OCI-LY7 (cell line): ENCODE results near the gene SCIMP. TPM values are rescaled to one million over a fixed set of nuclear protein-coding genes. Genes with fewer than 3 reads are reported as not detected.
"Not testable (repeated sequence)": the region's sequence is repeated elsewhere in the genome, so short reads cannot be mapped to it uniquely, and the experiment has no call there.

ENCODE experiments used
- BruUV-seq: library from RNA; stranded (reverse); fragments of 400-500 nt; replicated peaks from 2 replicates; lab custom pipeline; 2021; lab: Mats Ljungman, UMichigan
- CTCF ChIA-PET: fragments of 300-600 bp; sonication (Branson Sonifier 250); formaldehyde crosslinking; loops from one replicate; lab custom pipeline; 2022; ENCODE audit warnings: antibody characterized with exemption; ENCODE audit not compliant: unreplicated experiment; lab: Charles Lee
- POLR2A ChIA-PET: fragments of 300-600 bp; sonication (Branson Sonifier 250); formaldehyde crosslinking; loops from one replicate; lab custom pipeline; 2022; ENCODE audit warnings: antibody characterized with exemption; lab: Charles Lee
- DNase-seq: peaks from one replicate; pipeline ENCODE4 v3.0.0-alpha.2; 2015; ENCODE audit warnings: low spot score
- H2AFZ ChIP-seq: fragments of 200-600 bp; sonication (generic), shearing (Covaris generic); 2 replicates; pipeline ENCODE4 v1.6.1; 2014; ENCODE audit warnings: mild to moderate bottlenecking, antibody characterized with exemption, low read length, moderate library complexity
- H3K27ac ChIP-seq: fragments of 200-600 bp; sonication (generic); 2 replicates; pipeline ENCODE4 v1.5.1; 2014; ENCODE audit warnings: mixed run types, low read depth, mild to moderate bottlenecking, moderate library complexity, low read length, inconsistent platforms; ENCODE audit not compliant: poor library complexity, severe bottlenecking
- H3K36me3 ChIP-seq: fragments of 200-600 bp; sonication (generic); 2 replicates; pipeline ENCODE4 v1.6.1; 2014; ENCODE audit warnings: mild to moderate bottlenecking, antibody characterized with exemption, low read length, moderate library complexity, mixed read lengths; ENCODE audit not compliant: insufficient read depth
- H3K4me1 ChIP-seq: fragments of 200-600 bp; sonication (generic); 2 replicates; pipeline ENCODE4 v1.5.1; 2014; ENCODE audit warnings: mild to moderate bottlenecking, low read length; ENCODE audit not compliant: insufficient read depth, poor library complexity, severe bottlenecking
- H3K4me2 ChIP-seq: fragments of 200-600 bp; sonication (generic); 2 replicates; pipeline ENCODE4 v1.6.1; 2014; ENCODE audit warnings: mild to moderate bottlenecking, low read length
- H3K4me3 ChIP-seq: fragments of 200-600 bp; sonication (generic); 2 replicates; pipeline ENCODE4 v1.5.1; 2014; ENCODE audit warnings: mild to moderate bottlenecking, low read depth, low read length; ENCODE audit not compliant: poor library complexity, severe bottlenecking
- H3K79me2 ChIP-seq: fragments of 200-600 bp; sonication (generic); 2 replicates; pipeline ENCODE4 v1.6.1; 2016; ENCODE audit warnings: low read depth, mild to moderate bottlenecking, low read length, moderate library complexity, mixed read lengths; ENCODE audit not compliant: insufficient read depth
- H3K9me2 ChIP-seq: fragments of 200-600 bp; sonication (generic); 2 replicates; pipeline ENCODE4 v1.6.1; 2016; ENCODE audit warnings: mild to moderate bottlenecking, low read length, mixed read lengths; ENCODE audit not compliant: insufficient read depth
- H3K9me3 ChIP-seq: fragments of 200-600 bp; sonication (generic); 2 replicates; pipeline ENCODE4 v1.6.1; 2014; ENCODE audit warnings: mild to moderate bottlenecking, mixed run types, low read length, mixed read lengths
- H4K20me1 ChIP-seq: fragments of 200-600 bp; sonication (generic); 2 replicates; pipeline ENCODE4 v1.6.1; 2014; ENCODE audit warnings: mild to moderate bottlenecking, antibody characterized with exemption, low read length, moderate library complexity, mixed read lengths; ENCODE audit not compliant: insufficient read depth
- EZH2phosphoT487 ChIP-seq: fragments of 200-600 bp; sonication (generic); IDR thresholded peaks from 2 replicates; pipeline ENCODE4 v1.6.1; 2018; ENCODE audit warnings: low read depth, borderline replicate concordance, mild to moderate bottlenecking, mixed run types, antibody characterized with exemption, low read length, moderate library complexity, mixed read lengths
- intact Hi-C: fragments of 100-400 bp; cut with micrococcal nuclease; formaldehyde crosslinking; loops from one replicate; pipeline ENCODE4 v1.10.0; 2022; ENCODE audit not compliant: unreplicated experiment
- total RNA-seq, 2 experiments: library from RNA; depleted of rRNA in 1 of 2; stranded (reverse); fragments of >200 nt in 1 of 2; shearing (Covaris generic) in 1 of 2; gene quantifications; 2 replicates each; pipeline ENCODE4 v1.2.3, GENCODE V29; 2014 to 2022
- TF ChIP-seq, protein P1 (sequence below): fragments of 200-600 bp; sonication (generic); conservative IDR thresholded peaks from 2 replicates; pipeline ENCODE4 v1.5.1; 2014; ENCODE audit warnings: mild to moderate bottlenecking, antibody characterized with exemption, low read length, moderate library complexity, mixed read lengths

SCIMP gene
- total RNA-seq, 2 experiments from 2014 or later: 0.27 to 0.88 TPM

DNA sequence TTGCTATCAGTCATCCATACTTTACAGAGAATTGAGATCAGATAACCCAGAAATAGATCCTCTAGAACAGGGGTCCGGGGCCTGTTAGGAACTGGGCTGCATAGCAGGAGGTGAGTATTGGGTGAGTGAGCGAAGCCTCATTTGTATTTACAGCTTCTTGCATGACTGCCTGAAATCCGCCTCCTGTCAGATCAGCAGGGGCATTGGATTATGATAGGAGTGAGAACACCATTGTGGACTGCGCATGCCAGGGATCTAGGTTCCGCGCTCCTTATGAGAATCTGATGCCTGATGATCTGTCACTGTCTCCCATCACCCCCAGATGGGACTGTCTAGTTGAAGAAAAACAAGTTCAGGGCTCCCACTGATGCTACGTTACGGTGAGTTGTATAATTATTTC is 13.0 kb upstream of the SCIMP start:
- POLR2A ChIA-PET: interaction anchor here (0.6 kb wide), 1 partner anchor 51 kb away, joined by 3 read pairs; no protein-coding TSS in a partner anchor
- intact Hi-C loops: loop anchor here (2.0 to 5.0 kb wide), 3 partner anchors 61 to 170 kb away; partner anchors contain the start of gene NUP88
- no TSS peak for BruUV-seq

DNA sequence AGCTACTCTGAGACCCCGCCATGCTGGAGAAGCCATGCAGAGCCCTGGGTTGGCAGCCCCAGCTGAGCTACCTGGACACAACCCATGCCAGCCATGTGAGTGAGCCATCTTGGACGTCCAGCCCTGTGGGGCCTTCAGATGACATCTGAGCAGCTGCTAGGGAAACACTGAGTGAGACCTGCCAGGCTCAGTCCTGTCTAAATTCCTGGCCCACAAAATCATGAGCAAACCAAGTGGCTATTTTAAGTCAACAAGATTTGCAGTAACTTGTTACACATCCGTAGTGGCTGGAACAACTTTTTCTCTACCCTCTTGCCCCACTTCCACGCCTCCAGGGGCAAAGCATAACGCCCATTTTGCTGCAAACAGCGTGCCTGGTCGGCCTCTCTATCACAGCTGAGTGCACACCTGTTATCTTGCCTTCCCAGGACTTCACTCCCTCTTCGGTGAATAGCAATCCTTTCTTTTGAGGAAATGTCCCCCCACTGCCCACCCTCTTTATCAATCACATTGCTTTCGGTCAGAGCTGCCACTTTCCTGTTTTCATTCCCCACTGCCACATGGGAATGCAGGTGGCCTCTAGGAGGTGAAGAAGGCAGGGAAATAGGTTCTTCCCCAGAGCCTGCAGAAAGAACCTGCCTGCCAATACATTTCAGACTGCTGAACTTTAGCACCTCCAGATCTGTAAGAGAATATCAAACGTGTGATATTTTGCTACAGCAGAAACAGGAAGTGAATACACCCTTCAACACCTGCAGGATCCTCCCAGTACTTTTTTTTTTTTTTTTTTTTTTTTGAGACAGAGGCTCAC is 7.4 kb upstream of the SCIMP start:
- H4K20me1 ChIP-seq: no peaks in the 10 kb centered on the region
- no peaks in the 10 kb centered on the region for H3K9me2 ChIP-seq
- POLR2A ChIA-PET: interaction anchor here (0.6 to 1.0 kb wide), 2 partner anchors 15 to 78 kb away, joined by 3 to 5 read pairs; no protein-coding TSS in a partner anchor
- no peak for TF ChIP-seq EZH2phosphoT487
- TF ChIP-seq, protein P1, sequence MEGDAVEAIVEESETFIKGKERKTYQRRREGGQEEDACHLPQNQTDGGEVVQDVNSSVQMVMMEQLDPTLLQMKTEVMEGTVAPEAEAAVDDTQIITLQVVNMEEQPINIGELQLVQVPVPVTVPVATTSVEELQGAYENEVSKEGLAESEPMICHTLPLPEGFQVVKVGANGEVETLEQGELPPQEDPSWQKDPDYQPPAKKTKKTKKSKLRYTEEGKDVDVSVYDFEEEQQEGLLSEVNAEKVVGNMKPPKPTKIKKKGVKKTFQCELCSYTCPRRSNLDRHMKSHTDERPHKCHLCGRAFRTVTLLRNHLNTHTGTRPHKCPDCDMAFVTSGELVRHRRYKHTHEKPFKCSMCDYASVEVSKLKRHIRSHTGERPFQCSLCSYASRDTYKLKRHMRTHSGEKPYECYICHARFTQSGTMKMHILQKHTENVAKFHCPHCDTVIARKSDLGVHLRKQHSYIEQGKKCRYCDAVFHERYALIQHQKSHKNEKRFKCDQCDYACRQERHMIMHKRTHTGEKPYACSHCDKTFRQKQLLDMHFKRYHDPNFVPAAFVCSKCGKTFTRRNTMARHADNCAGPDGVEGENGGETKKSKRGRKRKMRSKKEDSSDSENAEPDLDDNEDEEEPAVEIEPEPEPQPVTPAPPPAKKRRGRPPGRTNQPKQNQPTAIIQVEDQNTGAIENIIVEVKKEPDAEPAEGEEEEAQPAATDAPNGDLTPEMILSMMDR: no peak
- H3K79me2 ChIP-seq: no peaks in the 10 kb centered on the region
- H3K27ac ChIP-seq: peak overlapping the region; percentile 98
- H3K36me3 ChIP-seq: no peaks in the 10 kb centered on the region
- H2AFZ ChIP-seq: peak overlapping the region; percentile 89
- H3K4me2 ChIP-seq: peak overlapping the region; percentile 92
- no peaks in the 10 kb centered on the region for H3K9me3 ChIP-seq
- CTCF ChIA-PET: no interaction called here
- peaks cover 43% of the 10 kb centered on the region for H3K4me1 ChIP-seq
- no TSS peak for BruUV-seq
- intact Hi-C loops: no loop called here
- H3K4me3 ChIP-seq: peak overlapping the region; percentile 45
- peak; percentile 88 for DNase-seq

More for the DNA sequence above, 13.0 kb upstream of the SCIMP start:
- no peak for TF ChIP-seq EZH2phosphoT487
- TF ChIP-seq, protein P1: no peak
- Histone ChIP-seq H3K79me2 (no peaks in the 10 kb centered on the region), H3K4me3 (no peak overlapping the region), H3K9me3 (no peaks in the 10 kb centered on the region), H3K4me2 (no peak overlapping the region), H2AFZ (no peak overlapping the region), H3K9me2 (no peaks in the 10 kb centered on the region), H4K20me1 (no peaks in the 10 kb centered on the region), H3K4me1 (peaks cover 11% of the 10 kb centered on the region), H3K27ac (no peak overlapping the region), H3K36me3 (no peaks in the 10 kb centered on the region)
- CTCF ChIA-PET: no interaction called here
- DNase-seq: no peak

DNA sequence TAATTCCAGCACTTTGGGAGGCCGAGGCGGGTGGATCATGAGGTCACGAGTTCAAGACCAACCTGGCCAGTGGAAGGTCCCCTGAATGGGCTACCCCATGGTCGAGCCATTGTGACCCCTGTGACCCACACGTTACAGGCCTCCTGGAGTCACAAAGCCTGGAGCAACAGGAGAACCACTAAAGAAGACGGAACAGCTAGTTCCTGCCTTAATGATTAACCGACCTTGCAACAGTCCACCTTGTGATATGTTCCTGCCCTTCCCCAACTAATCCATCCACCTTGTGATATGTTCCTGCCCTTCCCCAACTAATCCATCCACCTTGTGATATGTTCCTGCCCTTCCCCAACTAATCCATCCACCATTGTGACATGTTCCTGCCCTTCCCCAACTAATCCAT is 5.1 kb upstream of the SCIMP start:
- intact Hi-C loops, H3K9me2 ChIP-seq, H3K4me3 ChIP-seq, H3K79me2 ChIP-seq, BruUV-seq, H3K36me3 ChIP-seq, H4K20me1 ChIP-seq, H3K9me3 ChIP-seq, H3K27ac ChIP-seq, H2AFZ ChIP-seq, DNase-seq, H3K4me2 ChIP-seq: not testable (repeated sequence)
- H3K4me1 ChIP-seq: peaks cover 53% of the 10 kb centered on the region
- ChIA-PET CTCF (interaction anchor here (0.5 kb wide), 1 partner anchor 35 kb away, joined by 3 read pairs; no protein-coding TSS in a partner anchor), POLR2A (interaction anchor here (0.6 to 0.7 kb wide), 2 partner anchors 31 to 47 kb away, joined by 3 read pairs; no protein-coding TSS in a partner anchor)
